HG02610 (cell line): ENCODE data around the gene LYPLAL1.

ENCODE experiments used
- ATAC-seq: cut with Tn5 transposase; IDR thresholded peaks from one replicate; pipeline ENCODE4 v1.9.1; 2021; ENCODE audit warnings: mild to moderate bottlenecking, moderate library complexity; ENCODE audit not compliant: unreplicated experiment

LYPLAL1 gene

GRCh38 chr1:219173758-219174459, at the start of gene LYPLAL1:
LYPLAL1 (plus strand) TSS chr1:219173878; CDS start chr1:219173891, 13 bp downstream.
- peak; percentile 71 for ATAC-seq

- no peak for ATAC-seq
Observed at GRCh38 chr1:219124163-219124562, 49.5 kb upstream of the LYPLAL1 start.

GRCh38 chr1:219125342-219125741, 48.3 kb upstream of the LYPLAL1 start:
- ATAC-seq, result no peak

GRCh38 chr1:219126377-219126776, 47.3 kb upstream of the LYPLAL1 start:
- ATAC-seq, result no peak

- no peak for ATAC-seq
Observed at GRCh38 chr1:219128957-219129356, 44.7 kb upstream of the LYPLAL1 start.

GRCh38 chr1:219130366-219130935, 43.2 kb upstream of the LYPLAL1 start:
- ATAC-seq, result no peak

GRCh38 chr1:219132939-219133338, 40.7 kb upstream of the LYPLAL1 start:
- ATAC-seq, result no peak

GRCh38 chr1:219138747-219139146, 34.9 kb upstream of the LYPLAL1 start:
- ATAC-seq, result no peak

- ATAC-seq, result no peak
Observed at GRCh38 chr1:219140303-219140877, 33.3 kb upstream of the LYPLAL1 start.

- no peak for ATAC-seq
Observed at GRCh38 chr1:219143735-219144134, 29.9 kb upstream of the LYPLAL1 start.

- ATAC-seq, result no peak
Observed at GRCh38 chr1:219144658-219145315, 28.9 kb upstream of the LYPLAL1 start.

- ATAC-seq, result no peak
Observed at GRCh38 chr1:219147571-219148019, 26.1 kb upstream of the LYPLAL1 start.

GRCh38 chr1:219149009-219149577, 24.6 kb upstream of the LYPLAL1 start:
- no peak for ATAC-seq

GRCh38 chr1:219149953-219150352, 23.7 kb upstream of the LYPLAL1 start:
- ATAC-seq, result no peak

GRCh38 chr1:219150913-219151312, 22.8 kb upstream of the LYPLAL1 start:
- no peak for ATAC-seq

GRCh38 chr1:219151467-219151866, 22.2 kb upstream of the LYPLAL1 start:
- no peak for ATAC-seq

- no peak for ATAC-seq
Observed at GRCh38 chr1:219152751-219153150, 20.9 kb upstream of the LYPLAL1 start.

- no peak for ATAC-seq
Observed at GRCh38 chr1:219153723-219154122, 20.0 kb upstream of the LYPLAL1 start.

- no peak for ATAC-seq
Observed at GRCh38 chr1:219155135-219155534, 18.5 kb upstream of the LYPLAL1 start.

GRCh38 chr1:219159946-219160645, 13.6 kb upstream of the LYPLAL1 start:
- no peak for ATAC-seq

- no peak for ATAC-seq
Observed at GRCh38 chr1:219160967-219161366, 12.7 kb upstream of the LYPLAL1 start.
